Skin of body (tissue), 2 donors: ENCODE data around the gene SLC52A3. TPM values are rescaled to one million over a fixed set of nuclear protein-coding genes. Genes with fewer than 3 reads are reported as not detected.
"Not testable (repeated sequence)": the region's sequence is repeated elsewhere in the genome, so short reads cannot be mapped to it uniquely, and the experiment has no call there.

Experiments used
- DNase-seq: peaks from one replicate; lab custom pipeline; 2025; lab: John Stamatoyannopoulos, UW
- total RNA-seq: library from RNA; depleted of rRNA; stranded (reverse); fragments of >200 nt; gene quantifications from one replicate; pipeline ENCODE4 v1.2.3, GENCODE V29; 2014

Gene SLC52A3
- 1.5 TPM for total RNA-seq

DNA sequence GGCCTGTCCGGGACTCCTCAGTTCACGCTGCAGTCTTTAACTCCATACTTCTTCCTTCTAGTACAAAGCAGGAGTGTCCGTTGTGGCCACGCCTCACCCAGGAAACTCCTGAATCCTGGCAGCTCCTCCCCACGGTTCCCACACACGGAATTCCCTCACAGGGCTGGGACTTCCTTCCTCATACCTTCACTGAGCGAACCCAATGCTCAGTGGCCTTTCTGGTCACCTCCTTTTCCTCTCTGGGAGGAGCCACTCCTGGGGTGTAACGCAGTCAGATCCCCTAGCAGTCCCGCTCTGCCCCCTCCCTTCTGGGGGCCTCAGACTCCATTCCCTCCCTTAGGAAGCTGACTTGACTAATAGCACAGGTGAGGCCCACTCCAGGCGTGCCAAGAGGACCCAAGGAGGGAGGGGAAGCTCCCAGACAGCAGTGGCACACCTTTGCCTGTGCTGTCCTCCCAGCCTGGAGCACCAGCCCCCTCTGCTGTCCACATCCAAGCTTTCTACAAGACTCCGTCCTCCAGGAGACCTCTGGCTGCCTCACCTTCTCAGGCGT lies at the start of gene SLC52A3:
SLC52A3 (minus strand) TSS at position 75 of the 553 bp plus-strand sequence. CDS start 2,726 bp downstream, outside the sequence.
- peak; percentile 3 for DNase-seq

DNA sequence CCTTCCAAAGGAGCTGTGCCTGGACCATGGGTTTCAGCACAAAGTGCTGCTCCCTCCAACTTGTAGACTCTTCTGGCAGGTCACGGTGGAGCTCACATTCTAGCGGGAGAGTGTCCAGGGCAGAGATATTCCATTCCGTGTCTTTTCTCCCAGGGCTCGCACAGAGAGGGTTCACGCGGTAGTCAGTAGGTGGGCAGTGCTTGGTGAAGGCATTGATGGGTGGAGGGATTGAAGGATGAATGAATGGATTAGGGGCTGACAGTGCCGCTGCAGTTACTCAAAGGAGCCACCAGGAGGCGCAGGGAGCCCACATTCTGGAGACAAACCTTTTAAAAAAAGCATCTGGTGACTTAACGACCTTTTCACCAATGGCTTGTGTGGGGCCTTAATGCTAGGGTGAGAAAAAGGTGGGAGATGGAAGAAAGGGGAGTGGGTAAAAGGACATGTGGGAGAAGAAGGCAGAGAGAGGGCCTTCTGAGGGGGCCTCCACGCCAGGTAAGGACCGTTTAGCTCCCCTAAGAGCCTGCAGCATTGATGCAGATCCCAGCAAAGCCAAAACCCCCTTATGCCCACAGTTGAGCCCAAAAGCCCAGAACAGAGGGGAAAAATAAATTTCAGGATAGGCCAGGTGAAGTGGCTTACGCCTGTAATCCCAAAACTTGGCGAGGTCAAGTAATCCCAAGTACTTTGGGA lies 47.8 kb upstream of the SLC52A3 start:
- DNase-seq = peak; percentile 29

DNA sequence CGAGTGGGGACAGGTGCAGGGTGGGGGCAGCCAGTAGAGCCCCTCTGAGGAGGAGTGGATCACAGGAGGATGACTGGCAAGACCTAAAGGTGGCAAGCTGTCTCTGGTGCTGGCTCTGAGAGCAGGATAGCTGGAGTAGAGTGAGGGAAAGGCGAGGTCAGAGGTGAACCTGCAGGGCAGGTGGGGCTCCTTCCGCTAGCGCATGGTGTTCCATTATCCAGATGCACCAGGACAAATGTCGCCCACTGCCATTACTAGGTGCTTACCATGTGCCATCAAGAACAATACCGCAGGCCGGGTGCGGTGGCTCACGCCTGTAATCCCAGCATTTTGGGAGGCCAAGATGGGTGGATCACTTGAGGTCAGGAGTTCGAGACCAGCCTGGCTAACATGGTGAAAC lies 46.9 kb upstream of the SLC52A3 start:
- no peak for DNase-seq

DNA sequence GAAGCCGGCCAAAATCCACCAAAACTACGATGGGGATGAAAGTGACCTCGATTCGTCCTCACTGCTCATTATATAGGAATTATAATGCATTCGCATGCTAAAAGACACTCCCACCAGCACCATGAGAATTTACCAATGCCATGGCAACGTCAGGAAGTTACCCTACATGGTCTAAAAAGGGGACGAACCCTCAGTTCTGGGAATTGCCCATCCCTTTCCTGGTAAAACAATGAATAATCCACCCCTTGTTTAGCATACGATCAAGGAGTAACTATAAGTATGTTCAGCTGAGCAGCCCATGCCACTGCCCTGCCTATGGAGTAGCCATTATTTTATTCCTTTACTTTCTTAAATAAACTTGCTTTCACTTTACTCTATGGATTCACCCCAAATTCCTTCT lies 45.1 kb upstream of the SLC52A3 start:
- DNase-seq = no peak

DNA sequence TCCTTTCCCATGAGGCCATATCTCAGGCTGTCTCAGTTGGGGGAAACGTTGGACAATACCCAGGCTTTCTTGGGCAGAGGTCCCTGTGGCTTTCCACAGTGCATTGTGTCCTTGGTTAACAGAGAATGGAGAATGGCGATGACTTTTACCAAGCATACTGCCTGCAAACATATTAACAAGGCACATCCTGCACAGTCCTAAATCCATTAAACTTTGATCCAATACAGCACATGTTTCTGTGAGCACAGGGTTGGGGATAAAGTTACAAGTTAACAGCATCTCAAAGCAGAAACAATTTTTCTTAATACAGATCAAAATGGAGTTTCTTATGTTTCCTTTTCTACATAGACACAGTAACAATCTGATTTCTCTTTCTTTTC lies 44.1 kb upstream of the SLC52A3 start:
- not testable (repeated sequence) for DNase-seq

DNA sequence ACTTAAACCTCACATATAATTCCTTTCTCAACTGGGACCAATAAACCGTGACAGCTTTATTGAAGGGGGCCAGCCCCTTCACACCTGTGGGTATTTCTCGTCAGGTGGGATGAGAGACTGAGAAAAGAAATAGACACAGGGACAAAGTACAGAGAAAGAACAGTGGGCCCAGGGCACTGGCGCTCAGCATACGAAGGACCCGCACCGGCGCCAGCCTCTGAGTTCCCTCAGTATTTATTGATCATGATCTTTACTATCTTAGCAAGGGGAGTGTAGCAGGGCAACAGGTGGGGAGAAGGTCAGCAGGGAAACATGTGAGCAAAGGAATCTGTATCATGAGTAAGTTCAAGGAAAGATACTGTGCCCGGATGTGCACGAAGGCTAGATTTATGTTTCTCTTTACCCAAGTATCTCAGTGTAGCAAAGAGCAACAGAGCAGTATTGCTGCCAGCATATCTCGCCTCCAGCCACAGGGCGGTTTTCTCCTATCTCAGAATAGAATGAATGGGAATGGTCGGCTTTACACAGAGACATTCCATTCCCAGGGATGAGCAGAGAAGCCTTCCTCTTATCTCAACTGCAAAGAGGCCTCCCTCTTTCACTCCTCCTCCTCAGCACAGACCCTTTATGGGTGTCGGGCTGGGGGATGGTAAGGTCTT lies 43.6 kb upstream of the SLC52A3 start:
- not testable (repeated sequence) for DNase-seq

DNA sequence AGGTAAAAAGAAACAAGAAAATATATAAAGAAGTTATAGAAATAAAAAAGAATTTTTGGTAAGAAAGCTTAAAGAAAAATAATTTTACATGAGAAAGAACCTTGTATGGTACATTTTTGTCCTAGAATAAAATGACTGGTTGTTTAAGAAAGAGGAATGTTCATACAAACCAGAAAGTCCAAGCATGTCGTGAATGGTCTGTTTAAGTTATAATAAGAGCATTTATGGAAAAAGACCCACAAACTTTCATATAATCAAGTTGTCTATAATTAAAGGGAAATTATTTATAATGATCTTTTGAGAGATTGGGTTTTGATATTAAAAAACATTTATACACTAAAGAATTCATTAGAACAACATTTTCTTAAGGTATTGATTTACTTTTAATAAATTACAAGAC lies 37.4 kb upstream of the SLC52A3 start:
- DNase-seq = no peak

DNA sequence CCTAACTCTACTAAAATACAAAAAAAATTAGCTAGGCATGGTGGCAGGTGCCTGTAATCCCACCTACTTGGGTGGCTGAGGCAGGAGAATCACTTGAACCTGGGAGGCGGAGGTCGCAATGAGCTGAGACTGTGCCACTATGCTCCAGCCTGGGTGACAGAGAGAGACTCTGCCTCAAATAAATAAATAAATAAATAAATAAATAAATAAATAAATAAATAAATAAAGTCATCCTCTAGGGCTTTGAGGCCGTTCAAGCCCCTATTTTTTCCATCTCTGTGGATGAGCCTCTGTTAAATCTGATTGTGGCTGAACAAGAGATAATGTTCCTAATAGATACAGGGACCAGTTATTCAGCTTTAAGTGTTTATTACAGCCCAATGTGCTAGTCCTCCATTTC lies 33.4 kb upstream of the SLC52A3 start:
- no peak for DNase-seq

DNA sequence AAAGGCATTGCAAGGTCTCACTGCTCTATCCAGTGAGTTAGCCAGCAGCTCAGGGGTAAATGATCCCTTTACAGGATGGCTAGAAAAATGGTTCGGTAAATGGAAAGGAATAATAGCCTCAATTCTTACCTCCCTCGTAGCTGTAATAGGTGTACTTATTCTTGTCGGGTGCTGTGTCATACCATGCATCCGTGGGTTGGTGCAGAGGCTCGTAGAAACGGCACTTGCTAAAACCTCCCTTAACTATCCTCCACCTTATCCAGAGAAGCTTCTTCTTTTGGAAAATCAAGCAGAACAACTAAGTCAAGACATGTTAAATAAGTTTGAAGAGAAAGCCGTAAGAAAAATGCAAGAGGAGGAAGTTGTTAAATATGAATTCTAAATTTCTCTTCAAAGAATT lies 31.7 kb upstream of the SLC52A3 start:
- DNase-seq = not testable (repeated sequence)

DNA sequence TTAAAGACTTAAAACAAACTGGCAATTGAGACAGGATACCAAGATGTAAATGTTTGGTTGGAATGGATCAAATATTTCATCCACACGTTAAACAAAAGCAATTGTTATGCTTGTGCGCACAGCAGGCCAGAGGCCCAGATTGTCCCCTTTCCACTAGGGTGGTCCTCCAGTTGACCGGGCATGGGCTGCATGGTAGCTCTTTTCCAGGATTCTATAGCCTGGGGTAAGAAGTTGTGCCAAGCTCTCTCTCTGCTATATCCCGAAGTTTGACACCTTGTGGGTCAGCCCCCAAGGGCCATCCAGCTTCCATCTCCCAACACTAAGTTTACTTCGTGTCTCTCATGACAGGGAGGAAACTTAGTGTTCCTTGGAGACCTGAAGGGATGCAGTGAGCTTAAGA lies 30.4 kb upstream of the SLC52A3 start:
- DNase-seq = not testable (repeated sequence)

DNA sequence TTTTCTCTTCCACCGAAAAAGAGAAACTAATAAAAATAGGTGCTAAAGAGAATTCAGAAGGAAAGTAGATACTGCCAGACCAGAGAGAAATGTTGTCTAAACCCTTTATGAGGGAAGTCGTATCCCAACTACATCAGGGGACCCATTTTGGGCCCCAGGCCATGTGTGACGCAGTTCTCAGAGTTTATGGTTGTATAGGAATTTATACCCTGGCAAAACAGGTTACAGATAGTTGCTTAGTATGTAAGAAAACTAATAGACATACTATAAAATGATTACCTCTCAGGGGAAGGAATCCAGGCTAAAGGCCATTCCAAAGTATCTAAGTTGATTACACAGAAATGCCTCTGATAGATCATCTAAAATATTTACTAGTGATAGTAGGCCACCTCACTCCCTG lies 28.6 kb upstream of the SLC52A3 start:
- DNase-seq = no peak

DNA sequence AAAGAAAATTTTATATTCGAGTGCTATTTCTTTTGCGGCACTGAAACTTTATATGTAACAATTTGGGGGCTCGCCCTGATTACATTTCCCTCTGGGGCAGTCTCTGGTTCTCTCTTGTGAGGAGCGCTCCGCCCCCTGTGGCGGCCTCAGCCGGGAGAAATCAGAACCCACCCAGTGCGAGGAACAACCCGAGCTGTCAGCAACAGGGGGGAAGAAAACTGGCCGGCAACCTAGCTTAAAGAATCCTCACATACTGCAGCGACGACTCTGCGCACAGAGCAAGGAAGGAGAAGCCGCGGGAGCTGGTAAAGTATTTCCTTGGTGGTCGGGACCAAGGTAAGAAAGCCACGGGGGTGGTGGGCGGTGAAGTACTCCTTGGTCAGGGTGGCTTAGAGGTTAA lies 23.9 kb upstream of the SLC52A3 start:
- DNase-seq = no peak

DNA sequence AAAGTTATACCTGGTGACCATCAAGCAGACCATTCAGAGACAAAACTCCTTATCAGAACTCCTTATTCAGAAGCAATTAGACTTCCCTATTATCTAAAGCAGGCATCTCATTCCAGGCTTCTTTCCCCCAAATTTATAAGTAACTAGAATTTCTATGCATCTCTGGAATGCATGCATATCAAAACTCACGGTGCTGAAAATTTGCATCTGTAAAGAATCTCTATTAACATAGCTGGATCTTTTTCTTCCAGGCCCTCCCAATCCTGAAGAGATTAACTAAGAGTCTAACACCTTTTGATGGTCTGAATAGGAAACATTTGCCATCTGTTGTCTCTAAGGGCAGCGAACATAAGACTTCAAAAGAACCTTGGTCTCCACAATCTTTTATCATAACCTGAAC lies 22.8 kb upstream of the SLC52A3 start:
- no peak for DNase-seq

DNA sequence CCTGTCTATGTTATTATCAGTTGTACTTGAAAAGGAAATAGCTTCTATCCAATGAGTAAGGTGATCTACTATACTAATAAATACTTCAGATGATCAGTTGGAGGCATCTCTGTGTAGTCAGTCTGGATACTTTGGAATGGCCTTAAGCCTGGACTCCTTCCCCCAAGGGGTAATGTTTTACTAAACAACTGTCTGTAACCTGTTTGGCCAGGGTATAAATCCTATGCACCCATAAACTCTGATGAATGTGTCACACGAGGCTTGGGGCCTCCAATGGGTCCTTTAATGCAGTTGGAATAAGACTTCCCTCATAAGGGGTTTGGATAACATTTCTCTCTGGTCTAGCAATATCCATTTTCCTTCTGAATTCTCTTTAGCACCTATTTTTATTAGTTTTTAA lies 19.5 kb upstream of the SLC52A3 start:
- DNase-seq = no peak

DNA sequence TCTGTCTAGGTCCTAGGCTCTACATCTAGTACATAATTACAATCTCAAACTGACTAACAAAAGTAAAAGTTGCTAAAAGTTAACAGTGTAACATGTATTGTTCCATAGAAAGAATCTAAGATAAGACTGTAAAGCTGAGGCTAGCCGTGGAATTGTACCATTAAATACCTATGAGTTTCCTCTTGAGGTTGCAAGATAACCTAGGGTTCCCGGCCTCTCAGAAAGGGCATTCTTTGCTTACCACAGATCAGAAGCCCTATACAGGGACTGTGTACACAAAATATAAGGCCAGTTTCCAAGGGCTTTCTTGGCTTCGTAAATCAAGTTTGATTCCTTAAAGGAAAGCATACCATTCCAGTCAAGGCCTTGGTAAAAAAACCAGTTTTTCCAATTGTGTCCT lies 11.5 kb upstream of the SLC52A3 start:
- DNase-seq = no peak

DNA sequence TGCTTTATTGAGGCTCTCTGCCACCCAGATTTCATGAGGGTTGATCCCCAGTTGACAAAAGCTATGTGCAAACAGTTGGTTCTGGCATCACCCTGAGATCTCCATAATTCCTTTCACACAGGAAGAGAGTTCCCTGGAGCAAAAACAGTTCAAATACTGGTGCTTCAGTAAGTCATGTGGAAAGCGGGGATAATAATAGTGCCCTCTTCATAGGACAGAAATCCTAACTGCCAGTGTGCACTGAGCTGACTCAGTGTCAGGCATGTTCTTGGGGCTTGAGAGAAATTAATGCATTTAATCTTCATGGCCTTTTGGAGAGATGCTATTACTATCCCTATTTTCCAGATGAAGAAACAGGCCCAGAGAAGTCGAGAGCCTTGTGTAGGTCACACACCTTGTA lies 7.9 kb upstream of the SLC52A3 start:
- no peak for DNase-seq

DNA sequence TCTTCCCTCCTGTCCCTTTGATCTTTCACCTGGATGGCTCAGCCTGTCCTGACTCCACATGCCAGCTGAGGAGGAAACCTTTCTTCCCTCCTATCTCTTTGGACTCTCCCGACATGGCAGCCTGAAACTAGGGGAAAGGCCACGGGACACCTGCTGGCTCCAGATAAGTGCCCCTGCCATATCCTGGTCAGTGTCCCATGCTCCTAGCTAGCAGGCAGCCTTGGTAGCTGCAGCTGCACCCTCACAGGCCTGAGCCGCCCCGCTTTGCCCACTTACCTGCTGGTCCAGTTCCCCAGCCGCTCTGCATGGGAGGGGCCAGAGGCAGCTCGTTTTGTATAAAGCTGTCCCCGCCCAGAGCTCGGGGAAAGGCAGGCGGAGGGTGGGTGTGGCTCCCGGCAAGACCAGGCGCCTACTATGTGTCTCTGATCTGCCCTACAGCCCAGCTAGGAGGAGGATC lies 7.4 kb upstream of the SLC52A3 start:
- DNase-seq = no peak

DNA sequence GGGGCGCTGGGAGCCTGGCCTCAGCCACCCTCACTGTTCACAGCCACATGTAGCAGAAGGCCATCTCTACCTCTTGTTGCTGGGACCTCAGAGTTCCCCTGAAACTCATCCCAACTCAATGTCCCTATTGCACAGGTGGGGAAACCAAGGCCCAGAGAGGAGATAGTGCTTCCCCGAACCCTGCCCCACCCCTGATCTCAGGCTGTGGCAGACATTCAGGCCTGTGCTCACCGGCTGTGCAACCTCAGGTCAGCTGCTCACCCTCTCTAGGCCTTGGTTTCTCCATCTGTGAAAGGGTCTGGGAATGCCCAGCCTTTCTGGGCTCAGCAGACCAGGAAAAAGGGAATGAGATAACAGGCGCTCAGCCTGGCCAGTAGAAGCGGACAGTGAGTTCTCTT lies 6.4 kb upstream of the SLC52A3 start:
- DNase-seq = no peak

DNA sequence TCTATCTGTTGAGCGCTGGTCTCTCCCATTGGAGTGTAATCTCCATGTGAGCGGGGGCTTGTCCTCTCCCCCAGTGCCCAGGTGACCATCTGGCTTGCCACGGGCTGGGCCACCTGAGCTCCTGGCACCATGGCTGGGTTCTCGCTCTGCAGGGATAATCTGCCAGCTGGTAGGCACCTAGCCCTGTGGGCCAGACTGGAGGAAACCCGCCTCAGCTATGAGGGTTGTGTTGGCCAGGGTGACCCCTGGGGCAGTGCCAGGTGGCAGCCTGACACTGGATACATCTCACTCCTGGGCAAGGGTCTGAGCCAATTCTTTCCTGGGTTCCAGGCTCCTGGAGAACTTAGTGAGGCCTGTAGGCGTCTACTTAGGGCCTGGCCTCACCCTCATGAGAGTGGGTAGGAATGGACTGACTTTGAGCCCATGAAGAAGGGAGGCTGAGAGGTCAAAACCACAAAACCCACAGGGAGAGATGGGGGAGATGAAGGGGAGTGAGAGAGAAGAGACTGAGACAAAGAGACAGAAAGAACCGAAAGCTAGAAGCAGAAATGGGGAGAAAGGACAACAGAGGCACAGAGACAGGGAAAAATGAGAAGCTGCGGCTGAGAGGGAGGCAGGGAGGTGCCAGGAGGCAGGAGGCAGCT lies 5.8 kb upstream of the SLC52A3 start:
- no peak for DNase-seq

DNA sequence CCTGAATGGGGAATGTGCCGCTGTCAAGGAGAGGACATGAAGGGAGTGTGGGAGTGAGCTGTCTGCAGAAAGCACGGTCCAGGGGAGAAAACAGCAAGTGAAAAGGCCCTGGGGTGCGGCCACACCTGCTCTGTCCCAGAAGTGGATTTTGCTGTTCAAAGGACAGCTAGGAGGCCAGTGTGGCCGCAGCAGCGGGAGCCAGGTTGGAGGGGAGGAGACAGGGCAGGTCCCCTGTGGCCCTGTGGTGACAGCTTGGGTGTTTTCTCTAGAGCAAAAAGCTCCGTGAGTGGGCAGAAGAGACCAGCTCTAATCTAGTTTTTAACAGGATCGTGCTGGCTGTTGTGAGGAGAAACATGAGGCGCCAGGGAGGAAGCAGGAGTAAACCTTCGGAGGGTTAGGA lies 4.5 kb upstream of the SLC52A3 start:
- no peak for DNase-seq

DNA sequence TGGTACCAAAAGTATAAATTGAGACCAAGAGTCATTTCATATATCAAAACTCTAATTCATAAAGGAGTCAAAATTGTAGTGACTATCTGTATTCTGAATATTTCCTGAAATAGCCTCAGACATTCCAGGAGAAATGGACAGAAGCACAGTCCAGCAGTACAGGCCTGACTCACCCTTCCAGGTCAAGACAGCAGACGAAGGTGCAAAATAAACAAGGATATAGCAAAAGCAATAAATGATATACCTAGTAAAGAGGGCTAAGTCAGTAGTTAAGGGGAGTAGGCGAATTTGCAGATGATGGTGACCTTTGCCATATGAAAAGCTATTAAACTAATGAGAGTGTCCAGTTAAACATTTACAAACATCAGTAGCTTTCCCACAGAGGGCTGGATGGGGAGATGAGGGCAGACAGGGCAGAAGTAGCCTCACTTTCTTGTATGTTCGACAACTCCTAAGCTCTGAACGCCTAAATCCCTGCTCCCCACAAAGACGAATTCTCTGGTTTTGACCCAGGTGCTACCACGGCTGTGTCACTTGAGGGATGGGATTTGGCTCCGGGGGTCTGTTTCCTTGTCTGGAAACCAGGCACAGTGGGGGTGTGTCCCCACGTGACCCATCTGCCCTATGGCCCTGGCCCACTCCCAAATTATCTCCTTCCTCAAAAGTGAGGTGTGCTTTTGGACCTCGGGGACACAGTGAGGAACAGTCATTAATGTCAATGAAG lies 3.6 kb upstream of the SLC52A3 start:
- no peak for DNase-seq

DNA sequence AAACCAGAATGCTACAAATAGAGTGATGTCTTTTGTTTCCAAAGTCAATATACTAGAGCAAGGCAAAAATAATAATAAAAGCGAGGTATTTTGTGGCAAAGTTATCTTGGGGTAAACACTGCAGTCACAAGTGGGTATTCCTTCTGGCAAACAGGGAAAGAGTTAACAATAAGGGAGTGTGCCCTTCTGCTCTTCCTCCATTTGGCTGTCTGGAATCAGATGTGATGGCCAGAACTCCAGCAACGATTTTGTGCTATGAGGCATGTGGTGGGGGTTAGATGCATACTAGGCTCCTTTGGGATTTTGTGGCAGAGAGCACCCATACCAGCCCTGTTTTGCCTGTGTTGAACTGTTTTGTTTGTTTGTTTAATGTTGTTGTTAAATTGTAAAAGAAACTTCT lies 2.4 kb upstream of the SLC52A3 start:
- no peak for DNase-seq
